HEK293 (cell line): ENCODE measurements around the gene CLSTN1.

Experiments used
- CTCF ChIA-PET: fragments of 350-600 bp; formaldehyde crosslinking; extraction: SDS; loops from one replicate; lab custom pipeline; 2021; ENCODE audit warnings: antibody characterized with exemption; lab: Yijun Ruan, JAX
- POLR2A ChIA-PET: fragments of 300-600 bp; formaldehyde crosslinking; extraction: SDS; loops from one replicate; lab custom pipeline; 2020; ENCODE audit warnings: antibody characterized with exemption, inconsistent platforms; lab: Yijun Ruan, JAX
- H3K27ac ChIP-seq: fragments of 200-500 bp; sonication (Bioruptor generic); 2 replicates; pipeline ENCODE4 v1.5.1; 2014; ENCODE audit warnings: low read depth, low read length, control low read depth, inconsistent platforms; ENCODE audit errors: extremely low read depth
- H3K36me3 ChIP-seq, 2 experiments: fragments of 200-500 bp in 1 of 2; sonication (Bioruptor generic) in 1 of 2; 1 replicate in 1 of 2; 2 replicates in 1 of 2; pipeline ENCODE4 v1.5.1; 2014 to 2017; ENCODE audit warnings: inconsistent platforms in 2 of 2, low read length in 2 of 2; ENCODE audit not compliant: control insufficient read depth in 2 of 2, insufficient read depth in 1 of 2
- H3K4me1 ChIP-seq: fragments of 200-500 bp; sonication (Bioruptor generic); 2 replicates; pipeline ENCODE4 v1.5.1; 2014; ENCODE audit warnings: mild to moderate bottlenecking, low read length, inconsistent platforms; ENCODE audit not compliant: control insufficient read depth, insufficient read depth
- H3K4me3 ChIP-seq: 2 replicates; pipeline ENCODE4 v1.5.1; 2011; ENCODE audit warnings: low read depth, mild to moderate bottlenecking, control low read depth, low read length, moderate library complexity
- H3K9me3 ChIP-seq: fragments of 200-500 bp; sonication (Bioruptor generic); 2 replicates; pipeline ENCODE4 v1.5.1; 2014; ENCODE audit warnings: low read depth, low read length, inconsistent platforms; ENCODE audit not compliant: control insufficient read depth, insufficient read depth
- BCL6B ChIP-seq: fragments of 450-650 bp; formaldehyde crosslinking; IDR thresholded peaks from 2 replicates; pipeline ENCODE4 v1.5.1; 2017; ENCODE audit warnings: missing biosample characterization, missing genetic modification characterization
- FEZF1 ChIP-seq: fragments of 450-650 bp; formaldehyde crosslinking; IDR thresholded peaks from 2 replicates; pipeline ENCODE4 v1.5.1; 2016; ENCODE audit warnings: missing biosample characterization, missing genetic modification characterization
- GLI4 ChIP-seq: fragments of 450-650 bp; formaldehyde crosslinking; IDR thresholded peaks from 2 replicates; pipeline ENCODE4 v1.5.1; 2016; ENCODE audit warnings: missing biosample characterization, missing genetic modification characterization
- OSR2 ChIP-seq: fragments of 450-650 bp; formaldehyde crosslinking; IDR thresholded peaks from 2 replicates; pipeline ENCODE4 v1.5.1; 2016; ENCODE audit warnings: missing biosample characterization, missing genetic modification characterization
- PATZ1 ChIP-seq: fragments of 450-650 bp; formaldehyde crosslinking; IDR thresholded peaks from 2 replicates; pipeline ENCODE4 v1.5.1; 2016; ENCODE audit warnings: missing biosample characterization, missing genetic modification characterization
- SP2 ChIP-seq: fragments of 450-650 bp; formaldehyde crosslinking; IDR thresholded peaks from 2 replicates; pipeline ENCODE4 v1.5.1; 2016; ENCODE audit warnings: missing biosample characterization, missing genetic modification characterization
- SP7 ChIP-seq: fragments of 450-650 bp; formaldehyde crosslinking; IDR thresholded peaks from 2 replicates; pipeline ENCODE4 v1.5.1; 2016; ENCODE audit warnings: missing biosample characterization, missing genetic modification characterization
- ZNF2 ChIP-seq: fragments of 450-650 bp; formaldehyde crosslinking; IDR thresholded peaks from 2 replicates; pipeline ENCODE4 v1.5.1; 2016; ENCODE audit warnings: missing biosample characterization, missing genetic modification characterization
- ZNF214 ChIP-seq: fragments of 450-650 bp; formaldehyde crosslinking; IDR thresholded peaks from 2 replicates; pipeline ENCODE4 v1.5.1; 2017; ENCODE audit warnings: missing biosample characterization, mild to moderate bottlenecking, missing genetic modification characterization, borderline replicate concordance
- ZNF221 ChIP-seq: fragments of 450-650 bp; formaldehyde crosslinking; IDR thresholded peaks from 2 replicates; pipeline ENCODE4 v1.5.1; 2017; ENCODE audit warnings: missing biosample characterization, missing genetic modification characterization, borderline replicate concordance
- ZNF274 ChIP-seq, 2 experiments: fragments of 200-500 bp in 1 of 2; fragments of 450-650 bp in 1 of 2; sonication (Bioruptor generic) in 1 of 2; formaldehyde crosslinking in 1 of 2; IDR thresholded peaks; 2 replicates each; pipeline versions ENCODE4 v1.5.1 to v1.6.1; 2014 to 2016; ENCODE audit warnings: borderline replicate concordance in 1 of 2, inconsistent platforms in 1 of 2, low read length in 1 of 2, missing biosample characterization in 1 of 2, missing genetic modification characterization in 1 of 2
- ZNF324 ChIP-seq: fragments of 450-650 bp; formaldehyde crosslinking; IDR thresholded peaks from 2 replicates; pipeline ENCODE4 v1.5.1; 2016; ENCODE audit warnings: missing biosample characterization, missing genetic modification characterization
- ZNF37A ChIP-seq: fragments of 450-650 bp; IDR thresholded peaks from 2 replicates; pipeline ENCODE4 v1.5.1; 2018; ENCODE audit warnings: missing biosample characterization, missing genetic modification characterization
- ZNF596 ChIP-seq: fragments of 450-650 bp; IDR thresholded peaks from 2 replicates; pipeline ENCODE4 v1.5.0; 2018; ENCODE audit warnings: missing biosample characterization, mild to moderate bottlenecking, missing genetic modification characterization, moderate library complexity
- ZNF707 ChIP-seq: fragments of 450-650 bp; formaldehyde crosslinking; IDR thresholded peaks from 2 replicates; pipeline ENCODE4 v1.5.1; 2016; ENCODE audit warnings: missing biosample characterization, missing genetic modification characterization
- ZNF76 ChIP-seq: fragments of 450-650 bp; formaldehyde crosslinking; IDR thresholded peaks from 2 replicates; pipeline ENCODE4; 2016; ENCODE audit warnings: low read depth, missing biosample characterization, missing genetic modification characterization, borderline replicate concordance
- ZNF792 ChIP-seq: fragments of 450-650 bp; formaldehyde crosslinking; IDR thresholded peaks from 2 replicates; pipeline ENCODE4 v1.5.1; 2016; ENCODE audit warnings: missing biosample characterization, missing genetic modification characterization
- TF ChIP-seq, protein P1 (sequence below): IDR thresholded peaks from 2 replicates; pipeline ENCODE4 v1.6.1; 2011; ENCODE audit warnings: mild to moderate bottlenecking, low read depth, low read length, borderline replicate concordance
- TF ChIP-seq, protein P2 (sequence below): fragments of 450-650 bp; formaldehyde crosslinking; IDR thresholded peaks from 2 replicates; pipeline ENCODE4 v1.5.1; 2016; ENCODE audit warnings: missing biosample characterization, missing genetic modification characterization

Gene CLSTN1

DNA sequence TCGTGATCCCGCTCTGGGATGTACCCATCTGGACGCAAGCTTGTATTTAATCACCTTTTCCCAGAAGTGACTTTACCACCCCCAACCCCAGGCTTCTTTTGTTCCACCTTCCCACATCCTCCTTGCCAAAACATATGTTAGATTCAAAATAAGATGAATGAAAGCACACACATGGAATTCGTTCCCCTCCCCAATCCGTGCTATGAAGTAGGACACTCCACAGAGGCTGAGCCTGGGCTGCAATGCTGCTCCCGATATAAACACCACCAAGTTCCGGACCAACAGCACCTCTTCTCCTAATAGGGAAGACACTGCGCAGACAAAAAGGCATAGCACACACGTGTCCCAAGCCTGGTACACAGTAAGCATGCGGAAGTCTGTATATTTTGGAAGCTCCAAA lies 86.1 kb downstream of the CLSTN1 start (continued):
- TF ChIP-seq ZNF596 (tag by site-specific recombination) (no peak), ZNF76 (tag by site-specific recombination) (no peak), BCL6B (tag by site-specific recombination) (no peak)

DNA sequence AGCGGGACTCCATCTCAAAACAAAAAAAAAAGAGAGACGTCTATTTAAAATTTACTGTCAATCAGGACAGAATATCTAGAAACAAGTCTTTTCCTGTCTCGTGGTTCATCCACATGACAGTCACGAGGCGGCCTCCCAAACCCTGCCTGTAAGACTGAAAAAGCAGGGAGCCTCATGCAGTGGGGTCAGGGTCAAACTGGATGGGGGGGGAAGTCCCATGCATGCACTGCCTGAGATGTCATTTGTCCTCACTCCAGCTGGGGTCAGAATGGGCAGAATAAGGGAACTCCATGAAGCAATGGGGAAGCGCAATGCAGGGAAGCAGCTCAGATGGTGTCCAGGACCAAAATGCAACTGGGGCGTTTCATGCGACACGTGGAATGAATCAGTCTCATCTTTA lies 86.7 kb downstream of the CLSTN1 start:
- no peaks in the 10 kb centered on the region for H3K4me1 ChIP-seq
- ChIA-PET CTCF (interaction anchor here (0.7 to 2.1 kb wide), 2 partner anchors 17 to 791 kb away, joined by 3 to 8 read pairs; no protein-coding TSS in a partner anchor), POLR2A (no interaction called here)
- TF ChIP-seq ZNF324 (tag by site-specific recombination) (no peak), ZNF214 (tag by site-specific recombination) (no peak), FEZF1 (tag by site-specific recombination) (no peak), ZNF221 (tag by site-specific recombination) (no peak), PATZ1 (tag by site-specific recombination) (no peak), ZNF274 (IDR thresholded peaks at IDR 0.05; ENCODE audit: low read length) (no peak), ZNF274 (tag by site-specific recombination; IDR thresholded peaks at IDR 0.05; ENCODE audit: borderline replicate concordance) (no peak), ZNF707 (no peak), ZNF37A (no peak), ZNF2 (tag by site-specific recombination) (no peak), SP2 (no peak), GLI4 (tag by site-specific recombination) (no peak), SP7 (tag by site-specific recombination) (no peak), OSR2 (tag by site-specific recombination) (no peak)
- TF ChIP-seq, protein P1, sequence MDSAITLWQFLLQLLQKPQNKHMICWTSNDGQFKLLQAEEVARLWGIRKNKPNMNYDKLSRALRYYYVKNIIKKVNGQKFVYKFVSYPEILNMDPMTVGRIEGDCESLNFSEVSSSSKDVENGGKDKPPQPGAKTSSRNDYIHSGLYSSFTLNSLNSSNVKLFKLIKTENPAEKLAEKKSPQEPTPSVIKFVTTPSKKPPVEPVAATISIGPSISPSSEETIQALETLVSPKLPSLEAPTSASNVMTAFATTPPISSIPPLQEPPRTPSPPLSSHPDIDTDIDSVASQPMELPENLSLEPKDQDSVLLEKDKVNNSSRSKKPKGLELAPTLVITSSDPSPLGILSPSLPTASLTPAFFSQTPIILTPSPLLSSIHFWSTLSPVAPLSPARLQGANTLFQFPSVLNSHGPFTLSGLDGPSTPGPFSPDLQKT = no peak
- no peaks in the 10 kb centered on the region for H3K9me3 ChIP-seq
- H3K36me3 ChIP-seq = peaks cover 24 to 97% of the 10 kb centered on the region in 2 experiments; a peak in 2 of 3 replicates
- H3K4me3 ChIP-seq = no peak overlapping the region
- H3K27ac ChIP-seq = no peak overlapping the region

GRCh38 chr1:9736241-9736640 lies 87.5 kb downstream of the CLSTN1 start:
- POLR2A ChIA-PET = no interaction called here

More at GRCh38 chr1:9736241-9736640, 87.5 kb downstream of the CLSTN1 start:
- peaks cover 23 to 97% of the 10 kb centered on the region in 2 experiments; a peak in 2 of 3 replicates for H3K36me3 ChIP-seq
- H3K27ac ChIP-seq = no peak overlapping the region
- CTCF ChIA-PET = interaction anchor here (0.7 to 2.1 kb wide), 2 partner anchors 16 to 34 kb away, joined by 4 to 8 read pairs; no protein-coding TSS in a partner anchor
- H3K9me3 ChIP-seq = no peaks in the 10 kb centered on the region
- H3K4me1 ChIP-seq = no peaks in the 10 kb centered on the region
- TF ChIP-seq ZNF792 (tag by site-specific recombination) = no peak
- no peak for TF ChIP-seq FEZF1 (tag by site-specific recombination)
- TF ChIP-seq, protein P2, sequence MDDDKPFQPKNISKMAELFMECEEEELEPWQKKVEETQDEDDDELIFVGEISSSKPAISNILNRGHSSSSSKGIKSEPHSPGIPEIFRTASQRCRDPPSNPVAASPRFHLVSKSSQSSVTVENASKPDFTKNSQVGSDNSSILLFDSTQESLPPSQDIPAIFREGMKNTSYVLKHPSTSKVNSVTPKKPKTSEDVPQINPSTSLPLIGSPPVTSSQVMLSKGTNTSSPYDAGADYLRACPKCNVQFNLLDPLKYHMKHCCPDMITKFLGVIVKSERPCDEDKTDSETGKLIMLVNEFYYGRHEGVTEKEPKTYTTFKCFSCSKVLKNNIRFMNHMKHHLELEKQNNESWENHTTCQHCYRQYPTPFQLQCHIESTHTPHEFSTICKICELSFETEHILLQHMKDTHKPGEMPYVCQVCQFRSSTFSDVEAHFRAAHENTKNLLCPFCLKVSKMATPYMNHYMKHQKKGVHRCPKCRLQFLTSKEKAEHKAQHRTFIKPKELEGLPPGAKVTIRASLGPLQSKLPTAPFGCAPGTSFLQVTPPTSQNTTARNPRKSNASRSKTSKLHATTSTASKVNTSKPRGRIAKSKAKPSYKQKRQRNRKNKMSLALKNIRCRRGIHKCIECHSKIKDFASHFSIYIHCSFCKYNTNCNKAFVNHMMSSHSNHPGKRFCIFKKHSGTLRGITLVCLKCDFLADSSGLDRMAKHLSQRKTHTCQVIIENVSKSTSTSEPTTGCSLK = no peak
- H3K4me3 ChIP-seq = no peak overlapping the region
